ENCODE data around the gene TMCO6. TPM values are rescaled to one million over a fixed set of nuclear protein-coding genes. Genes with fewer than 3 reads are reported as not detected.

The TMCO6 gene
- total and polyA plus RNA-seq, 9 of the 15 experiments (the other 6 are each of a cell fraction or from before 2014, with no cell fraction given): 3.4 to 46.4 (median 16.7) TPM

DNA sequence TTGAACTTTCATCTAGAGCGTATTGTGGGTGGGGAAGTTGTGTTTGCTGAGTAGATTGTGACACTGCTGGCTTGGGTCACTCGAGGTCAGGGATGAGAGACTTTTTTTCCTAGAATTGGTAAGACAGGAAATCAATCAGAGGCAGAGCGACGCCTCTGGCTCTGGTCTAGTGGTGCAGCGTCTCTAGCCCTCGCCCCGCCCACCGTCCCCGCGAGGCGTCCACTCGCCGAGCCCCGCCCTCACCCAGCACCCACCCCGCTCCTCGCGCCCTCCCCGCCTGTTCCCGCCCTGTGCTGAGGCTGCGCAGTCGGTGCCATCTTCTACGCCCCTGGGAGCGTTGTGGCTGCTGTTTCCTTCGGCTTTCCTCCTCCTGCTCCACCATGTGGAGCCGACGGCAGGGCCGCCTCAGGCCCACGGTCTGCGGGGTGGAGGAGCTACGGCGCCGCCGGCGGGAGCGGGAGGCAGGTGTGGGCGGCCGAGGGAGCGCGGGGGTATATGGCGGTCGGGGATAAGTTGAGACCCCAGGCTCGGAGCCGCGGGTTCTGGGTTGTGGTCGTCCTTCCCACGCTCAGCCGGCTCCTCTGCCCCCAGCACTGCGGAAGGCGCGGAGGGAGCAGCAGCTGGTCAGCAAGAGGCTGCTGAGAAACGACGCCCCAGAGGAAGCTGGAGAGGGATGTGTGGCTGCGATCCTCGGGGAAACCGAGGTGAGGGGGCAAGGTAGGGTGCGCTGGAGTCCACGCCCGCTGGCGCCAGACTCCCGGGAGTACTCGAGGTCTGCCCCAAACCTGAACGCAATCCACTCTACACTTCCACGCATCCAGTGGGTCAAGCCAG lies at the start of gene TMCO6 (continued):
- TF ChIP-seq, protein P1, sequence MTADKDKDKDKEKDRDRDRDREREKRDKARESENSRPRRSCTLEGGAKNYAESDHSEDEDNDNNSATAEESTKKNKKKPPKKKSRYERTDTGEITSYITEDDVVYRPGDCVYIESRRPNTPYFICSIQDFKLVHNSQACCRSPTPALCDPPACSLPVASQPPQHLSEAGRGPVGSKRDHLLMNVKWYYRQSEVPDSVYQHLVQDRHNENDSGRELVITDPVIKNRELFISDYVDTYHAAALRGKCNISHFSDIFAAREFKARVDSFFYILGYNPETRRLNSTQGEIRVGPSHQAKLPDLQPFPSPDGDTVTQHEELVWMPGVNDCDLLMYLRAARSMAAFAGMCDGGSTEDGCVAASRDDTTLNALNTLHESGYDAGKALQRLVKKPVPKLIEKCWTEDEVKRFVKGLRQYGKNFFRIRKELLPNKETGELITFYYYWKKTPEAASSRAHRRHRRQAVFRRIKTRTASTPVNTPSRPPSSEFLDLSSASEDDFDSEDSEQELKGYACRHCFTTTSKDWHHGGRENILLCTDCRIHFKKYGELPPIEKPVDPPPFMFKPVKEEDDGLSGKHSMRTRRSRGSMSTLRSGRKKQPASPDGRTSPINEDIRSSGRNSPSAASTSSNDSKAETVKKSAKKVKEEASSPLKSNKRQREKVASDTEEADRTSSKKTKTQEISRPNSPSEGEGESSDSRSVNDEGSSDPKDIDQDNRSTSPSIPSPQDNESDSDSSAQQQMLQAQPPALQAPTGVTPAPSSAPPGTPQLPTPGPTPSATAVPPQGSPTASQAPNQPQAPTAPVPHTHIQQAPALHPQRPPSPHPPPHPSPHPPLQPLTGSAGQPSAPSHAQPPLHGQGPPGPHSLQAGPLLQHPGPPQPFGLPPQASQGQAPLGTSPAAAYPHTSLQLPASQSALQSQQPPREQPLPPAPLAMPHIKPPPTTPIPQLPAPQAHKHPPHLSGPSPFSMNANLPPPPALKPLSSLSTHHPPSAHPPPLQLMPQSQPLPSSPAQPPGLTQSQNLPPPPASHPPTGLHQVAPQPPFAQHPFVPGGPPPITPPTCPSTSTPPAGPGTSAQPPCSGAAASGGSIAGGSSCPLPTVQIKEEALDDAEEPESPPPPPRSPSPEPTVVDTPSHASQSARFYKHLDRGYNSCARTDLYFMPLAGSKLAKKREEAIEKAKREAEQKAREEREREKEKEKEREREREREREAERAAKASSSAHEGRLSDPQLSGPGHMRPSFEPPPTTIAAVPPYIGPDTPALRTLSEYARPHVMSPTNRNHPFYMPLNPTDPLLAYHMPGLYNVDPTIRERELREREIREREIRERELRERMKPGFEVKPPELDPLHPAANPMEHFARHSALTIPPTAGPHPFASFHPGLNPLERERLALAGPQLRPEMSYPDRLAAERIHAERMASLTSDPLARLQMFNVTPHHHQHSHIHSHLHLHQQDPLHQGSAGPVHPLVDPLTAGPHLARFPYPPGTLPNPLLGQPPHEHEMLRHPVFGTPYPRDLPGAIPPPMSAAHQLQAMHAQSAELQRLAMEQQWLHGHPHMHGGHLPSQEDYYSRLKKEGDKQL (CRISPR knock-in tag; IDR thresholded peaks at IDR 0.05; ENCODE audit: borderline replicate concordance): no peak
- TF ChIP-seq GTF2A2 (tag; IDR thresholded peaks at IDR 0.05): no peak
- TF ChIP-seq FOXJ3 (CRISPR knock-in tag; IDR thresholded peaks at IDR 0.05): no peak
- TF ChIP-seq IFI16 (CRISPR knock-in tag; IDR thresholded peaks at IDR 0.05): no peak
- no peak for TF ChIP-seq RBM15 (IDR thresholded peaks at IDR 0.05; ENCODE audit: insufficient read depth, low read length)
- TF ChIP-seq MEF2D (tag; conservative IDR thresholded peaks at IDR 0.05; ENCODE audit: low read depth): no peak
- TF ChIP-seq, protein P2, sequence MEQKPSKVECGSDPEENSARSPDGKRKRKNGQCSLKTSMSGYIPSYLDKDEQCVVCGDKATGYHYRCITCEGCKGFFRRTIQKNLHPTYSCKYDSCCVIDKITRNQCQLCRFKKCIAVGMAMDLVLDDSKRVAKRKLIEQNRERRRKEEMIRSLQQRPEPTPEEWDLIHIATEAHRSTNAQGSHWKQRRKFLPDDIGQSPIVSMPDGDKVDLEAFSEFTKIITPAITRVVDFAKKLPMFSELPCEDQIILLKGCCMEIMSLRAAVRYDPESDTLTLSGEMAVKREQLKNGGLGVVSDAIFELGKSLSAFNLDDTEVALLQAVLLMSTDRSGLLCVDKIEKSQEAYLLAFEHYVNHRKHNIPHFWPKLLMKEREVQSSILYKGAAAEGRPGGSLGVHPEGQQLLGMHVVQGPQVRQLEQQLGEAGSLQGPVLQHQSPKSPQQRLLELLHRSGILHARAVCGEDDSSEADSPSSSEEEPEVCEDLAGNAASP (IDR thresholded peaks at IDR 0.05): no peak; the same call in none of the 2 replicates
- TF ChIP-seq, protein P3, sequence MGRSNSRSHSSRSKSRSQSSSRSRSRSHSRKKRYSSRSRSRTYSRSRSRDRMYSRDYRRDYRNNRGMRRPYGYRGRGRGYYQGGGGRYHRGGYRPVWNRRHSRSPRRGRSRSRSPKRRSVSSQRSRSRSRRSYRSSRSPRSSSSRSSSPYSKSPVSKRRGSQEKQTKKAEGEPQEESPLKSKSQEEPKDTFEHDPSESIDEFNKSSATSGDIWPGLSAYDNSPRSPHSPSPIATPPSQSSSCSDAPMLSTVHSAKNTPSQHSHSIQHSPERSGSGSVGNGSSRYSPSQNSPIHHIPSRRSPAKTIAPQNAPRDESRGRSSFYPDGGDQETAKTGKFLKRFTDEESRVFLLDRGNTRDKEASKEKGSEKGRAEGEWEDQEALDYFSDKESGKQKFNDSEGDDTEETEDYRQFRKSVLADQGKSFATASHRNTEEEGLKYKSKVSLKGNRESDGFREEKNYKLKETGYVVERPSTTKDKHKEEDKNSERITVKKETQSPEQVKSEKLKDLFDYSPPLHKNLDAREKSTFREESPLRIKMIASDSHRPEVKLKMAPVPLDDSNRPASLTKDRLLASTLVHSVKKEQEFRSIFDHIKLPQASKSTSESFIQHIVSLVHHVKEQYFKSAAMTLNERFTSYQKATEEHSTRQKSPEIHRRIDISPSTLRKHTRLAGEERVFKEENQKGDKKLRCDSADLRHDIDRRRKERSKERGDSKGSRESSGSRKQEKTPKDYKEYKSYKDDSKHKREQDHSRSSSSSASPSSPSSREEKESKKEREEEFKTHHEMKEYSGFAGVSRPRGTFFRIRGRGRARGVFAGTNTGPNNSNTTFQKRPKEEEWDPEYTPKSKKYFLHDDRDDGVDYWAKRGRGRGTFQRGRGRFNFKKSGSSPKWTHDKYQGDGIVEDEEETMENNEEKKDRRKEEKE (IDR thresholded peaks at IDR 0.05; ENCODE audit: borderline replicate concordance in 1 of 2, control insufficient read depth in 1 of 2, low read depth in 2 of 2, low read length in 1 of 2): peak in 1 of 2 experiments; percentile 84; a peak in 1 of 4 replicates
- TF ChIP-seq, protein P4, sequence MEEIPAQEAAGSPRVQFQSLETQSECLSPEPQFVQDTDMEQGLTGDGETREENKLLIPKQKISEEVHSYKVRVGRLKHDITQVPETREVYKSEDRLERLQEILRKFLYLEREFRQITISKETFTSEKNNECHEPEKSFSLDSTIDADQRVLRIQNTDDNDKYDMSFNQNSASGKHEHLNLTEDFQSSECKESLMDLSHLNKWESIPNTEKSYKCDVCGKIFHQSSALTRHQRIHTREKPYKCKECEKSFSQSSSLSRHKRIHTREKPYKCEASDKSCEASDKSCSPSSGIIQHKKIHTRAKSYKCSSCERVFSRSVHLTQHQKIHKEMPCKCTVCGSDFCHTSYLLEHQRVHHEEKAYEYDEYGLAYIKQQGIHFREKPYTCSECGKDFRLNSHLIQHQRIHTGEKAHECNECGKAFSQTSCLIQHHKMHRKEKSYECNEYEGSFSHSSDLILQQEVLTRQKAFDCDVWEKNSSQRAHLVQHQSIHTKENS (CRISPR knock-in tag; IDR thresholded peaks at IDR 0.05): no peak
- TF ChIP-seq TFAM (CRISPR knock-in tag; conservative IDR thresholded peaks at IDR 0.05): no peak
- TF ChIP-seq ZBTB17 (CRISPR knock-in tag; IDR thresholded peaks at IDR 0.05): no peak; the same call in 1 of the 2 replicates
- peak; percentile 81 for TF ChIP-seq CEBPG (CRISPR knock-in tag; IDR thresholded peaks at IDR 0.05)
- peak; percentile 80 to 82 for TF ChIP-seq CEBPG (tag; conservative IDR thresholded peaks at IDR 0.05 in 1 of 2, IDR thresholded peaks at IDR 0.05 in 1 of 2)
- TF ChIP-seq NFIX (CRISPR knock-in tag; IDR thresholded peaks at IDR 0.05; ENCODE audit: low read depth): no peak
- TF ChIP-seq SMARCE1 (IDR thresholded peaks at IDR 0.05): 0 out of 2 replicates have a peak, but pooled peaks have one; percentile 41

Measured in K562 (cell line).